ENCODE results near the gene TBC1D8B. TPM values are rescaled to one million over a fixed set of nuclear protein-coding genes. Genes with fewer than 3 reads are reported as not detected.

Gene TBC1D8B
- total and polyA plus RNA-seq, 2 of the 4 experiments (the other 2 are of a cell fraction): 8.3 to 10.4 TPM

GRCh38 chrX:106874075-106874474, 71.6 kb downstream of the TBC1D8B start:
- Histone ChIP-seq H3K4me2 (ENCODE audit: low read depth, low read length) (no peak overlapping the region), H2BK15ac (ENCODE audit: low read depth, low read length) (no peak overlapping the region), H3K4ac (ENCODE audit: low read depth, low read length) (no peak overlapping the region), H3K9me1 (ENCODE audit: insufficient read depth, low read length) (no peaks in the 10 kb centered on the region), H3K27ac (ENCODE audit: insufficient read depth, low read length) (no peak overlapping the region), H4K91ac (ENCODE audit: insufficient read depth, low read depth, low read length) (no peak overlapping the region), H3K23ac (ENCODE audit: low read depth, low read length) (no peak overlapping the region), H2AFZ (replicated peaks; ENCODE audit: low read length, poor library complexity) (no peak overlapping the region), H4K5ac (ENCODE audit: low read depth, low read length) (no peak overlapping the region), H3K27me3 (ENCODE audit: control insufficient read depth, insufficient read depth, low read length) (peaks cover 3% of the 10 kb centered on the region; the same call in 1 of the 2 replicates), H4K8ac (ENCODE audit: low read depth in 2 of 2, low read length in 2 of 2) (no peak overlapping the region), H3K14ac (replicated peaks; ENCODE audit: low read depth, low read length) (no peak overlapping the region), H3K79me1 (ENCODE audit: low read depth in 1 of 2, low read length in 2 of 2) (no peaks in the 10 kb centered on the region), H3K36me3 (ENCODE audit: control insufficient read depth, insufficient read depth, low read length) (peaks cover 1% of the 10 kb centered on the region; the same call in 1 of the 2 replicates), H3K18ac (ENCODE audit: low read depth, low read length) (no peak overlapping the region), H3K9ac (ENCODE audit: low read depth, low read length) (no peak overlapping the region), H3K4me3 (ENCODE audit: insufficient read depth, low read depth, low read length) (no peak overlapping the region), H4K20me1 (ENCODE audit: insufficient read depth, low read length) (no peaks in the 10 kb centered on the region), H2AK5ac (ENCODE audit: low read depth, low read length) (no peak overlapping the region), H2BK120ac (ENCODE audit: low read depth, low read length) (no peak overlapping the region), H3K4me1 (ENCODE audit: control insufficient read depth, insufficient read depth, low read length) (no peaks in the 10 kb centered on the region), H2BK5ac (ENCODE audit: low read depth, low read length, poor library complexity, severe bottlenecking) (no peak overlapping the region), H2AK9ac (replicated peaks; ENCODE audit: low read depth, low read length, poor library complexity) (no peak overlapping the region), H3K56ac (ENCODE audit: extremely low read depth, insufficient read depth, low read length) (no peak overlapping the region), H2BK20ac (ENCODE audit: low read depth, low read length) (no peak overlapping the region), H3K9me3 (ENCODE audit: control insufficient read depth, insufficient read depth, low read length) (no peaks in the 10 kb centered on the region)
- in situ Hi-C loops (cut with MboI; ENCODE audit: low sequenced_read_pairs) (no loop called here), dilution Hi-C loops (cut with HindIII; ENCODE audit: low sequenced_read_pairs, unreplicated experiment) (no loop called here), intact Hi-C loops (cut with micrococcal nuclease) (loop anchor here (5.0 kb wide), 1 partner anchor 392 kb away; no protein-coding TSS in a partner anchor)
- ChIA-PET CTCF (interaction anchor here (1.0 to 1.5 kb wide), 3 partner anchors 20 to 86 kb away, joined by 3 to 5 read pairs (median 3); no protein-coding TSS in a partner anchor), POLR2A (ENCODE audit: unreplicated experiment) (no interaction called here)
- WGBS, 2 experiments (ENCODE audit: extremely low coverage in 2 of 2, insufficient read length in 1 of 2): no CpG with 5 or more reads among the region's 2 CpGs
- DNase-seq (peak; percentile 42), ATAC-seq (ENCODE audit: low read depth) (0 out of 2 replicates have a peak, but pooled peaks have one; percentile 29)
- no TSS peak for BruUV-seq (replicated peaks)
- TF ChIP-seq CEBPB (IDR thresholded peaks at IDR 0.05; ENCODE audit: low read depth, low read length): peak; percentile 84
- peak; percentile 50 for TF ChIP-seq SMC3 (IDR thresholded peaks at IDR 0.05; ENCODE audit: low read depth, low read length)
- peak; percentile 55 for TF ChIP-seq RAD21 (IDR thresholded peaks at IDR 0.05; ENCODE audit: low read length)
- no peak for TF ChIP-seq NFE2L2 (IDR thresholded peaks at IDR 0.05; ENCODE audit: low read depth, low read length)
- peak; percentile 63 for TF ChIP-seq CTCF (conservative IDR thresholded peaks at IDR 0.05; ENCODE audit: low read depth, low read length)
